Mucosa of descending colon (tissue), 3 donors: Measurements from ENCODE around the gene FAM114A2. TPM values are rescaled to one million over a fixed set of nuclear protein-coding genes. Genes with fewer than 3 reads are reported as not detected.

ENCODE experiments used
- ATAC-seq: fragments of 200-7000 bp; cut with Tn5 transposase; one replicate; pipeline ENCODE4 v1.9.1; 2020; ENCODE audit warnings: mild to moderate bottlenecking, moderate library complexity
- DNase-seq, 3 donors: peaks; one replicate each; pipeline ENCODE4 v3.0.0-alpha.2; 2020
- H3K36me3 ChIP-seq: fragments of 200-600 bp; one replicate; pipeline ENCODE4 v1.8.0; 2021; ENCODE audit warnings: low read depth, mild to moderate bottlenecking
- H3K4me1 ChIP-seq: fragments of 200-600 bp; one replicate; pipeline ENCODE4 v1.8.0; 2021; ENCODE audit warnings: low read depth, mild to moderate bottlenecking
- H3K4me3 ChIP-seq: fragments of 200-600 bp; one replicate; pipeline ENCODE4 v1.8.0; 2021; ENCODE audit warnings: mild to moderate bottlenecking
- H3K9me3 ChIP-seq: fragments of 200-600 bp; one replicate; pipeline ENCODE4 v1.8.0; 2021; ENCODE audit warnings: mild to moderate bottlenecking
- intact Hi-C, 2 donors: fragments of 100-400 bp; cut with DNase I in 1 of 2; cut with micrococcal nuclease in 1 of 2; formaldehyde crosslinking; loops; one replicate each; pipeline versions ENCODE4 v1.11.0 to v1.11.1; 2022; cut with DNase I, micrococcal nuclease
- total RNA-seq, 3 donors: library from RNA; stranded (reverse); fragmentation: NEBNext Ultra II Directional in 2 of 3; extraction: Animal tissue kit (Norgen Biotek cat#: 25700) in 2 of 3; gene quantifications; one replicate each; pipeline versions ENCODE4 v1.2.1 to v1.2.4, GENCODE V29; 2021 to 2023
- TF ChIP-seq, protein P1 (sequence below): fragments of 200-600 bp; IDR thresholded peaks from one replicate; pipeline ENCODE4 v1.8.0; 2022; ENCODE audit warnings: antibody characterized with exemption, mild to moderate bottlenecking
- donor health status: DM: no; HTN: no; CAD: no; lungs with moderate emphysema.
- donor health status: DM: no; HTN: no; CAD: no.
- donor health status: DM: no; HTN: yes; CAD: no.

The FAM114A2 gene
- total RNA-seq, 3 donors from 2014 or later: 20.1 to 40.9 (median 21.6) TPM

GRCh38 chr5:154059039-154059430 lies 20.3 kb upstream of the FAM114A2 start:
- DNase-seq (no peak), ATAC-seq (peak; percentile 25)
- TF ChIP-seq, protein P1, sequence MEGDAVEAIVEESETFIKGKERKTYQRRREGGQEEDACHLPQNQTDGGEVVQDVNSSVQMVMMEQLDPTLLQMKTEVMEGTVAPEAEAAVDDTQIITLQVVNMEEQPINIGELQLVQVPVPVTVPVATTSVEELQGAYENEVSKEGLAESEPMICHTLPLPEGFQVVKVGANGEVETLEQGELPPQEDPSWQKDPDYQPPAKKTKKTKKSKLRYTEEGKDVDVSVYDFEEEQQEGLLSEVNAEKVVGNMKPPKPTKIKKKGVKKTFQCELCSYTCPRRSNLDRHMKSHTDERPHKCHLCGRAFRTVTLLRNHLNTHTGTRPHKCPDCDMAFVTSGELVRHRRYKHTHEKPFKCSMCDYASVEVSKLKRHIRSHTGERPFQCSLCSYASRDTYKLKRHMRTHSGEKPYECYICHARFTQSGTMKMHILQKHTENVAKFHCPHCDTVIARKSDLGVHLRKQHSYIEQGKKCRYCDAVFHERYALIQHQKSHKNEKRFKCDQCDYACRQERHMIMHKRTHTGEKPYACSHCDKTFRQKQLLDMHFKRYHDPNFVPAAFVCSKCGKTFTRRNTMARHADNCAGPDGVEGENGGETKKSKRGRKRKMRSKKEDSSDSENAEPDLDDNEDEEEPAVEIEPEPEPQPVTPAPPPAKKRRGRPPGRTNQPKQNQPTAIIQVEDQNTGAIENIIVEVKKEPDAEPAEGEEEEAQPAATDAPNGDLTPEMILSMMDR: no peak
- Histone ChIP-seq H3K4me3 (no peak overlapping the region), H3K9me3 (no peaks in the 10 kb centered on the region), H3K4me1 (no peaks in the 10 kb centered on the region), H3K36me3 (no peaks in the 10 kb centered on the region)
- intact Hi-C loops: no loop called here

DNA sequence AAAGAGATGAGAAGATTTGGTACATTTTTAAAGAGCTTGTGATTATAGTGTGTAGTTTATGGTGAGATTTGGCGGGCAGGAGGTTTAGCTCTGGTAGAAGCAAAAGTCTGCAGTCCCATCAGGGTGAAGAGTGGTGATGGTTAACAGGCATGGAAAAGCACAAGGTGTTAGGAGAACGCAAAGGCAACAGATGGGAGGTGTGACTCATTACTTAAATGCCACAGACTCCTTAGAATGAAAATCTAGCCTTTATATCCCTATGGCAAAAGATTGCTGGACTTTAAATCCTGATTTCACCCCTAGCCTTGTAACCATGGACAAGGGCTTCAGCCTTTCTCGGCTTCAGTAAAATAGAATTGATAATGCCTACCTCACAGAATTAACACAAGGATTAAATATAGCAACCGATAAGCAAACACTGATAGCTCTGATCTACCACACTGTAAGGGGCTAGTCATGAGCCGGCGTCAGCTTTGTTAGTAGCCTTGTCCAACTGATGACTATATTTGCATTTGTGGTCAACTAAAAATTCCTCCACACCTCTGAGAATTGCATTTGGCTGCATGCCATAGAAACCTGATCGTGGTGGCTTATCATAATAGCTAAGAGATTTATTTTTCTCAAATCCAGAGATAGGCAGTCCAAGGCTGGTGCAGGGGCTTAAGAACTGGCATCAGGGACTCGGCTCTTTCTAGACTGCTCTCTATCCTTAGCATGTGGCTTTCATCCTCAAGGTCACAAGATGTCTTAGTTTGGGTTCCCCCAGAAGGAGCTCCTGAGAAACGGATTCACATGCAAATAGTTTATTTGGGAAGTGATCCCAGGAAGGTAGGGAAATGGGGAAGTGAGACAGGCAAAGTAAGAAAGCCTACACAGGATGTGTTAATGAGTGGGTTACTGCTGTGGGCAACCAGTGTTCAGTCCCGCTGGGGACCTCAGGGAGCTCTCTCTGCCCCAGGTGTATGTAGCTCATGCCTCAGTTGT lies 19.6 kb upstream of the FAM114A2 start:
- TF ChIP-seq, protein P1: no peak
- Histone ChIP-seq H3K4me3 (no peak overlapping the region), H3K9me3 (no peaks in the 10 kb centered on the region), H3K36me3 (no peaks in the 10 kb centered on the region), H3K4me1 (no peaks in the 10 kb centered on the region)
- DNase-seq (peak in 1 of 3 donors; percentile 26), ATAC-seq (peak; percentile 46)
- intact Hi-C loops: no loop called here

- Histone ChIP-seq H3K36me3 (no peaks in the 10 kb centered on the region), H3K9me3 (no peaks in the 10 kb centered on the region), H3K4me3 (no peak overlapping the region), H3K4me1 (no peaks in the 10 kb centered on the region)
- ATAC-seq (no peak), DNase-seq (no peak)
- intact Hi-C loops: no loop called here
- TF ChIP-seq, protein P1: no peak
These were observed 16.5 kb upstream of the FAM114A2 start for GRCh38 chr5:154055201-154055600.

- Histone ChIP-seq H3K4me1 (no peaks in the 10 kb centered on the region), H3K4me3 (no peak overlapping the region), H3K36me3 (no peaks in the 10 kb centered on the region), H3K9me3 (no peaks in the 10 kb centered on the region)
- DNase-seq (no peak), ATAC-seq (no peak)
- intact Hi-C loops: no loop called here
- TF ChIP-seq, protein P1: no peak
These were observed 14.8 kb upstream of the FAM114A2 start for GRCh38 chr5:154053468-154053867.

DNA sequence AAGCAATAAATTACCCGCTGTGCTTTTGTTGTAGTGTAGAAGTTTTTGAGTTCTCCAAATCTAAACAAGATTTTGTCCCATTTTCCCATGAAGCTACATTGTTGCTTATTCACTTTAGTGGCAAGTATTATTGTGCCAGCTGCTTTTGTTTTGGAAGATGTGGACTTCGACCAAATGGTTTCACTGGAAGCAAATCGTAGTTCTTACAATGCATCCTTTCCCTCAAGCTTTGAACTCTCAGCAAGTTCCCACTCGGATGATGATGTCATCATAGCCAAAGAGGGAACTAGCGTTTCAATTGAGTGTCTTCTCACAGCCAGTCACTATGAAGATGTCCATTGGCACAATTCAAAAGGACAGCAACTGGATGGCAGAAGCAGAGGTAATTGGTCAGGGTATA lies 10.9 kb upstream of the FAM114A2 start:
- no peak for ATAC-seq
- no peak for DNase-seq
- Histone ChIP-seq H3K4me3 (no peak overlapping the region), H3K9me3 (no peaks in the 10 kb centered on the region), H3K4me1 (no peaks in the 10 kb centered on the region), H3K36me3 (no peaks in the 10 kb centered on the region)
- intact Hi-C loops: no loop called here
- TF ChIP-seq, protein P1: no peak
